Posterior cingulate gyrus (tissue), 11 donors: ENCODE measurements around the gene JSRP1.

Experiments
- DNase-seq, 10 donors: peaks; one replicate each; pipeline versions ENCODE4 v3.0.0 to v3.0.0-alpha.2; 2020 to 2021; ENCODE audit warnings: mixed read lengths in 3 of 10
- intact Hi-C: fragments of 100-400 bp; cut with DNase I; formaldehyde crosslinking; loops from one replicate; pipeline ENCODE4 v1.15.1; 2023

Gene JSRP1

GRCh38 chr19:2269244-2270156, 13.3 kb upstream of the JSRP1 start:
- peak; percentile 97 to 100 (median 98) for DNase-seq
- intact Hi-C loops = loop anchor here (1.0 kb wide), 1 partner anchor 106 kb away; the partner anchor contains the start of gene DOT1L

- no peak for DNase-seq
- intact Hi-C loops = loop anchor here (1.0 kb wide), 1 partner anchor 106 kb away; the partner anchor contains the start of gene DOT1L
Measured at GRCh38 chr19:2268861-2269243, 12.6 kb upstream of the JSRP1 start.

GRCh38 chr19:2268480-2268830, 12.2 kb upstream of the JSRP1 start:
- DNase-seq = no peak
- intact Hi-C loops = no loop called here

- DNase-seq = peak; percentile 57 to 96 (median 76)
- intact Hi-C loops = no loop called here
Measured at GRCh38 chr19:2266183-2266993, 10.2 kb upstream of the JSRP1 start.

- intact Hi-C loops = no loop called here
- no peak for DNase-seq
Measured at GRCh38 chr19:2261438-2262172, 5.4 kb upstream of the JSRP1 start.

GRCh38 chr19:2260341-2260805, 4.2 kb upstream of the JSRP1 start:
- no peak for DNase-seq
- intact Hi-C loops = no loop called here

GRCh38 chr19:2259336-2259735, 3.1 kb upstream of the JSRP1 start:
- DNase-seq = no peak
- intact Hi-C loops = no loop called here

- intact Hi-C loops = no loop called here
- DNase-seq = no peak
Measured at GRCh38 chr19:2255112-2255845, 938 bp downstream of the JSRP1 start.

GRCh38 chr19:2254064-2254872, 1.9 kb downstream of the JSRP1 start:
- intact Hi-C loops = no loop called here
- DNase-seq = no peak

- intact Hi-C loops = no loop called here
- DNase-seq = no peak
Measured at GRCh38 chr19:2253106-2254063, 2.8 kb downstream of the JSRP1 start.

- intact Hi-C loops = no loop called here
- DNase-seq = no peak
Measured at GRCh38 chr19:2252797-2253105, 3.5 kb downstream of the JSRP1 start.

- intact Hi-C loops = no loop called here
- no peak for DNase-seq
Measured at GRCh38 chr19:2252055-2252796, 4.0 kb downstream of the JSRP1 start.

GRCh38 chr19:2251106-2252054, 4.8 kb downstream of the JSRP1 start:
- no peak for DNase-seq
- intact Hi-C loops = no loop called here

- intact Hi-C loops = no loop called here
- DNase-seq = no peak
Measured at GRCh38 chr19:2250766-2251105, 5.5 kb downstream of the JSRP1 start.

GRCh38 chr19:2249880-2250765, 6.1 kb downstream of the JSRP1 start:
- intact Hi-C loops = no loop called here

More at GRCh38 chr19:2249880-2250765, 6.1 kb downstream of the JSRP1 start:
- DNase-seq = peak in 1 of 10 donors; percentile 86
